ENCODE results near the gene ARHGAP18.

DNA sequence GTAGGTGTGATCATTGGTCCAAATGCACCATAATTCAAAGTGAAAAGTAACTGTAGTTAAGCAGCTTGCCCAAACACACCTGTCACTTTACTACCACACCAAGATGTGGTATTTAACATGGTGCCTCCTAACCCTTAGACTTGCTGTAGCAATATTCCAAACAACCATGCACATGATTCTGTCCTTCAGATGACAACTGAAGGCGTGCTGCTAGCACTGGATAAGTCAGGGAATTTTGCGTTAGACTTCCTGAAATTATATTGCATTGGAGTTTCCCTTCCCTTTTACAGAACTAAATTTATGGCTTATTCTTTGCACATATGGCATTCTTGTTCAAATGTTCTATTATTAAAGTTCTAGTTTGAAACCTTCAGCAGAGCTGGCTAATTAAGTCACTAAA lies 106.2 kb downstream of the ARHGAP18 start:
- TF ChIP-seq, protein P1, sequence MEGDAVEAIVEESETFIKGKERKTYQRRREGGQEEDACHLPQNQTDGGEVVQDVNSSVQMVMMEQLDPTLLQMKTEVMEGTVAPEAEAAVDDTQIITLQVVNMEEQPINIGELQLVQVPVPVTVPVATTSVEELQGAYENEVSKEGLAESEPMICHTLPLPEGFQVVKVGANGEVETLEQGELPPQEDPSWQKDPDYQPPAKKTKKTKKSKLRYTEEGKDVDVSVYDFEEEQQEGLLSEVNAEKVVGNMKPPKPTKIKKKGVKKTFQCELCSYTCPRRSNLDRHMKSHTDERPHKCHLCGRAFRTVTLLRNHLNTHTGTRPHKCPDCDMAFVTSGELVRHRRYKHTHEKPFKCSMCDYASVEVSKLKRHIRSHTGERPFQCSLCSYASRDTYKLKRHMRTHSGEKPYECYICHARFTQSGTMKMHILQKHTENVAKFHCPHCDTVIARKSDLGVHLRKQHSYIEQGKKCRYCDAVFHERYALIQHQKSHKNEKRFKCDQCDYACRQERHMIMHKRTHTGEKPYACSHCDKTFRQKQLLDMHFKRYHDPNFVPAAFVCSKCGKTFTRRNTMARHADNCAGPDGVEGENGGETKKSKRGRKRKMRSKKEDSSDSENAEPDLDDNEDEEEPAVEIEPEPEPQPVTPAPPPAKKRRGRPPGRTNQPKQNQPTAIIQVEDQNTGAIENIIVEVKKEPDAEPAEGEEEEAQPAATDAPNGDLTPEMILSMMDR (conservative IDR thresholded peaks at IDR 0.05; ENCODE audit: low read length) = no peak
- no peak for TF ChIP-seq EZH2phosphoT487 (IDR thresholded peaks at IDR 0.05; ENCODE audit: borderline replicate concordance)
